HepG2 (cell line): ENCODE results near the gene PTBP2. TPM values are rescaled to one million over a fixed set of nuclear protein-coding genes. Genes with fewer than 3 reads are reported as not detected.

Experiments used
- ATAC-seq: fragments of 200-7000 bp; cut with Tn5 transposase; 3 replicates; pipeline ENCODE4 v1.9.1; 2020; ENCODE audit warnings: mild to moderate bottlenecking, moderate library complexity
- BruUV-seq: library from RNA; stranded (reverse); fragments of 400-500 nt; replicated peaks from 2 replicates; lab custom pipeline; 2021; lab: Mats Ljungman, UMichigan
- CTCF ChIA-PET: fragments of 300-600 bp; formaldehyde crosslinking; extraction: SDS; loops from one replicate; lab custom pipeline; 2021; ENCODE audit warnings: low total read pairs, inconsistent platforms, low intra/inter-chr PET ratio; lab: Yijun Ruan, JAX
- POLR2A ChIA-PET: fragments of 350-600 bp; sonication (Branson Sonifier 250); formaldehyde crosslinking; loops from one replicate; lab custom pipeline; 2020; ENCODE audit warnings: antibody characterized with exemption, inconsistent platforms; lab: Yijun Ruan, JAX
- DNase-seq: peaks from one replicate; pipeline ENCODE4 v3.0.0-alpha.2; 2015; ENCODE audit warnings: low spot score
- FAIRE-seq: peaks from 3 replicates; lab custom pipeline; 2011; peaks lifted over from hg19 to GRCh38; lab: Jason Lieb, UNC
- H2AFZ ChIP-seq: one replicate; pipeline ENCODE4 v1.6.1; 2011; ENCODE audit warnings: low read length, inconsistent platforms
- H3K27ac ChIP-seq: fragments of 300-600 bp; 3 replicates; pipeline ENCODE4 v1.8.0; 2011; ENCODE audit warnings: mixed run types, mild to moderate bottlenecking, mixed read lengths, low read length, inconsistent platforms; ENCODE audit not compliant: insufficient read depth; ENCODE audit errors: extremely low read length
- H3K27me3 ChIP-seq, 2 experiments: fragments of 200-600 bp in 1 of 2; 2 replicates in 1 of 2; 3 replicates in 1 of 2; pipeline versions ENCODE4 v1.6.0 to v1.8.0; 2011; ENCODE audit warnings: low read length in 2 of 2, mild to moderate bottlenecking in 2 of 2, moderate library complexity in 2 of 2, inconsistent platforms in 1 of 2; ENCODE audit not compliant: insufficient read depth in 2 of 2, control insufficient read depth in 1 of 2
- H3K36me3 ChIP-seq, 2 experiments: fragments of 200-600 bp in 1 of 2; replicated peaks in 1 of 2; 2 replicates in 1 of 2; 3 replicates in 1 of 2; pipeline versions ENCODE4 v1.5.1 to v1.8.0; 2011; ENCODE audit warnings: low read length in 2 of 2, inconsistent platforms in 1 of 2; ENCODE audit not compliant: insufficient read depth in 2 of 2, control insufficient read depth in 1 of 2
- H3K4me1 ChIP-seq: 2 replicates; pipeline ENCODE4 v1.5.1; 2012; ENCODE audit warnings: low read length, inconsistent platforms; ENCODE audit not compliant: insufficient read depth
- H3K4me2 ChIP-seq: 2 replicates; pipeline ENCODE4 v1.6.0; 2011; ENCODE audit warnings: low read depth, low read length, inconsistent platforms
- H3K4me3 ChIP-seq, 3 experiments: fragments of 200-600 bp in 1 of 3; sonication (generic), shearing (Covaris generic) in 1 of 3; replicated peaks in 1 of 3; 2 replicates each; pipeline ENCODE4 v1.5.1; 2011 to 2016; ENCODE audit warnings: low read length in 3 of 3, inconsistent platforms in 2 of 3, low read depth in 2 of 3, mild to moderate bottlenecking in 2 of 3, control low read depth in 1 of 3, mixed read lengths in 1 of 3; ENCODE audit not compliant: insufficient read depth in 1 of 3
- H3K79me2 ChIP-seq: one replicate; pipeline ENCODE4 v1.6.1; 2011; ENCODE audit warnings: low read length, inconsistent platforms; ENCODE audit not compliant: insufficient read depth
- H3K9ac ChIP-seq: 2 replicates; pipeline ENCODE4 v1.6.0; 2011; ENCODE audit warnings: mild to moderate bottlenecking, low read depth, low read length, inconsistent platforms; ENCODE audit not compliant: insufficient read depth
- H3K9me3 ChIP-seq: 2 replicates; pipeline ENCODE4 v1.5.1; 2012; ENCODE audit warnings: mild to moderate bottlenecking, low read length
- H4K20me1 ChIP-seq: 2 replicates; pipeline ENCODE4 v1.6.0; 2011; ENCODE audit warnings: inconsistent platforms, mild to moderate bottlenecking, low read length, moderate library complexity; ENCODE audit not compliant: insufficient read depth
- CBFB ChIP-seq: sonication (generic); formaldehyde crosslinking; IDR thresholded peaks from 2 replicates; pipeline ENCODE4 v1.4.0; 2020; ENCODE audit warnings: missing genetic modification reagents
- ETV5 ChIP-seq: IDR thresholded peaks from 2 replicates; pipeline ENCODE4 v1.6.1; 2018; ENCODE audit warnings: missing biosample characterization, missing genetic modification reagents, inconsistent platforms, borderline replicate concordance
- ETV6 ChIP-seq: sonication (generic); formaldehyde crosslinking; conservative IDR thresholded peaks from 2 replicates; pipeline ENCODE4 v1.4.0; 2020; ENCODE audit warnings: missing genetic modification reagents
- KDM1A ChIP-seq: IDR thresholded peaks from 2 replicates; pipeline ENCODE4 v1.6.1; 2016; ENCODE audit warnings: missing compliant biosample characterization
- PRPF4 ChIP-seq: fragments of 200-400 bp; formaldehyde crosslinking; IDR thresholded peaks from 2 replicates; pipeline ENCODE4 v1.6.1; 2016; ENCODE audit warnings: low read length, low read depth; ENCODE audit not compliant: poor library complexity, severe bottlenecking
- SMYD3 ChIP-seq: sonication (generic); formaldehyde crosslinking; IDR thresholded peaks from 2 replicates; pipeline ENCODE4 v1.8.1; 2023; ENCODE audit warnings: mild to moderate bottlenecking, missing genetic modification reagents
- ZNF570 ChIP-seq: sonication (generic); formaldehyde crosslinking; IDR thresholded peaks from 2 replicates; pipeline ENCODE4 v1.4.0; 2020; ENCODE audit warnings: mild to moderate bottlenecking, missing genetic modification reagents, borderline replicate concordance
- ZNF674 ChIP-seq: sonication (generic); formaldehyde crosslinking; IDR thresholded peaks from 2 replicates; pipeline ENCODE4 v1.5.0; 2020; ENCODE audit warnings: low read depth, mild to moderate bottlenecking, missing genetic modification reagents
- ZNF678 ChIP-seq: sonication (generic); formaldehyde crosslinking; IDR thresholded peaks from 2 replicates; pipeline ENCODE4 v1.4.0; 2020; ENCODE audit warnings: mild to moderate bottlenecking, missing genetic modification reagents
- WGBS: methylation state at CpG from one replicate; pipeline ENCODE4 v1.1.6; 2017; ENCODE audit warnings: low lambda C conversion rate; 5-methylcytosine and 5-hydroxymethylcytosine counted together
- in situ Hi-C: cut with HindIII; loops from 2 replicates; pipeline ENCODE4 v1.10.0; 2017; ENCODE audit warnings: low pct_unique_long_range_greater_than_20kb; ENCODE audit not compliant: extremely low pct_ligation_motif_present
- intact Hi-C: fragments of 100-400 bp; cut with micrococcal nuclease; formaldehyde crosslinking; loops from one replicate; pipeline ENCODE4 v1.10.0; 2022; ENCODE audit not compliant: unreplicated experiment
- polyA plus RNA-seq, 8 experiments: library from polyadenylated mRNA; depleted of rRNA in 3 of 8; stranded (reverse) in 7 of 8; unstranded in 1 of 8; fragments of >200 nt; fragmentation: Illumina TruSeq in 4 of 8; extraction: Trizol in 4 of 8; gene quantifications; 2 replicates each; pipeline versions ENCODE4 v1.2.1 to v1.2.3, GENCODE V29; 2011 to 2016; ENCODE audit warnings: low read depth in 4 of 8, missing spikeins in 1 of 8, mixed read lengths in 1 of 8; ENCODE audit not compliant: insufficient read depth in 1 of 8
- total RNA-seq, 5 experiments: library from RNA; depleted of rRNA; stranded (reverse); fragments of >200 nt; fragmentation: Illumina TruSeq; extraction: Trizol; gene quantifications; 2 replicates each; pipeline ENCODE4 v1.2.3, GENCODE V29; 2016; ENCODE audit warnings: low read depth in 1 of 5
- TF ChIP-seq, protein P1 (sequence below): sonication (generic); formaldehyde crosslinking; IDR thresholded peaks from 2 replicates; pipeline ENCODE4 v1.5.0; 2020; ENCODE audit warnings: mild to moderate bottlenecking, missing genetic modification reagents, moderate library complexity
- TF ChIP-seq, protein P2 (sequence below): sonication (generic); formaldehyde crosslinking; IDR thresholded peaks from 2 replicates; pipeline ENCODE4 v1.5.1; 2020; ENCODE audit warnings: mild to moderate bottlenecking, missing genetic modification reagents, moderate library complexity
- TF ChIP-seq, protein P3 (sequence below): sonication (generic); formaldehyde crosslinking; IDR thresholded peaks from 2 replicates; pipeline ENCODE4 v1.8.1; 2023; ENCODE audit warnings: mild to moderate bottlenecking, missing genetic modification reagents
- TF ChIP-seq, protein P4 (sequence below): sonication (generic); formaldehyde crosslinking; IDR thresholded peaks from 2 replicates; pipeline ENCODE4 v1.4.0; 2020; ENCODE audit warnings: missing genetic modification reagents, borderline replicate concordance
- TF ChIP-seq, protein P5 (sequence below): sonication (generic); formaldehyde crosslinking; IDR thresholded peaks from 2 replicates; pipeline ENCODE4 v1.5.0; 2020; ENCODE audit warnings: missing genetic modification reagents
- TF ChIP-seq, protein P6 (sequence below): sonication (generic); formaldehyde crosslinking; IDR thresholded peaks from 2 replicates; pipeline ENCODE4 v1.4.0; 2020; ENCODE audit warnings: mild to moderate bottlenecking, low read depth, missing genetic modification reagents

PTBP2 gene
- total and polyA plus RNA-seq, 2 of the 13 experiments (the other 11 are each of a cell fraction or from before 2014, with no cell fraction given): 10.5 to 14.1 TPM

DNA sequence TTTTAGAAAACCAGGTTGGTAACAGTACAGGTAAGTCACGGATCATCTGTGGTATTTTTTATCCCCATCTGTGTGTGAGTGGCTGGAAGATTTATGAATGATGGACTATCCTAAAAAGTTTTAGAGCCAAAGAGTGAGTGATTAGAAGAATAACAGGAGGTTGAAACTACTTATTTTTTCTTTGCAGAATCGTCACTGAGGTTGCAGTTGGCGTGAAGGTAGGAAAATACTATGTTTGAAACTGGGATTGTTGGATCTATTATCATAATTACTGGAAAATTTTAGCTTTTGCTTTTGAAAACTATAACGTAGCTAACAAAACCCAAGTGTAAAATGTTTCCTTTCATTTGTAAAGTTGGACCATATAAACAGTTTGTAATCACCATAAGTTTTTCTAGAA lies 1.8 kb downstream of the PTBP2 start:
- peaks cover 47% of the 10 kb centered on the region for H3K4me1 ChIP-seq
- H4K20me1 ChIP-seq: peaks cover 11% of the 10 kb centered on the region
- in situ Hi-C loops (loop anchor here (5.0 kb wide), 1 partner anchor 84 kb away; no protein-coding TSS in a partner anchor), intact Hi-C loops (loop anchor here (10.0 kb wide), 1 partner anchor 51 kb away; no protein-coding TSS in a partner anchor)
- peaks cover 56% of the 10 kb centered on the region for H3K79me2 ChIP-seq
- peak overlapping the region; percentile 89 to 94 (median 93); a peak in 5 of 6 replicates for H3K4me3 ChIP-seq
- DNase-seq (no peak), ATAC-seq (no peak), FAIRE-seq (no peak)
- no TSS peak for BruUV-seq
- ChIA-PET CTCF (no interaction called here), POLR2A (no interaction called here)
- peaks cover 0 to 7% of the 10 kb centered on the region in 2 experiments; a peak in 3 of 5 replicates for H3K36me3 ChIP-seq
- no peaks in the 10 kb centered on the region for H3K9me3 ChIP-seq
- peak overlapping the region; percentile 87 for H3K9ac ChIP-seq
- no peak overlapping the region for H2AFZ ChIP-seq
- peak overlapping the region; percentile 98 for H3K4me2 ChIP-seq
- peak overlapping the region; percentile 86 for H3K27ac ChIP-seq
- no peaks in the 10 kb centered on the region for H3K27me3 ChIP-seq
- WGBS: 76% methylated on average over 4 of the region's 4 CpGs
- TF ChIP-seq CBFB (CRISPR knock-in tag) (no peak), ZNF570 (CRISPR knock-in tag) (no peak), SMYD3 (CRISPR knock-in tag) (no peak), ZNF674 (CRISPR knock-in tag) (no peak), PRPF4 (no peak), KDM1A (CRISPR knock-in tag) (no peak), ETV5 (no peak), ZNF678 (CRISPR knock-in tag) (no peak), ETV6 (CRISPR knock-in tag) (no peak)
- TF ChIP-seq, protein P1, sequence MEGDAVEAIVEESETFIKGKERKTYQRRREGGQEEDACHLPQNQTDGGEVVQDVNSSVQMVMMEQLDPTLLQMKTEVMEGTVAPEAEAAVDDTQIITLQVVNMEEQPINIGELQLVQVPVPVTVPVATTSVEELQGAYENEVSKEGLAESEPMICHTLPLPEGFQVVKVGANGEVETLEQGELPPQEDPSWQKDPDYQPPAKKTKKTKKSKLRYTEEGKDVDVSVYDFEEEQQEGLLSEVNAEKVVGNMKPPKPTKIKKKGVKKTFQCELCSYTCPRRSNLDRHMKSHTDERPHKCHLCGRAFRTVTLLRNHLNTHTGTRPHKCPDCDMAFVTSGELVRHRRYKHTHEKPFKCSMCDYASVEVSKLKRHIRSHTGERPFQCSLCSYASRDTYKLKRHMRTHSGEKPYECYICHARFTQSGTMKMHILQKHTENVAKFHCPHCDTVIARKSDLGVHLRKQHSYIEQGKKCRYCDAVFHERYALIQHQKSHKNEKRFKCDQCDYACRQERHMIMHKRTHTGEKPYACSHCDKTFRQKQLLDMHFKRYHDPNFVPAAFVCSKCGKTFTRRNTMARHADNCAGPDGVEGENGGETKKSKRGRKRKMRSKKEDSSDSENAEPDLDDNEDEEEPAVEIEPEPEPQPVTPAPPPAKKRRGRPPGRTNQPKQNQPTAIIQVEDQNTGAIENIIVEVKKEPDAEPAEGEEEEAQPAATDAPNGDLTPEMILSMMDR: no peak
- TF ChIP-seq, protein P2, sequence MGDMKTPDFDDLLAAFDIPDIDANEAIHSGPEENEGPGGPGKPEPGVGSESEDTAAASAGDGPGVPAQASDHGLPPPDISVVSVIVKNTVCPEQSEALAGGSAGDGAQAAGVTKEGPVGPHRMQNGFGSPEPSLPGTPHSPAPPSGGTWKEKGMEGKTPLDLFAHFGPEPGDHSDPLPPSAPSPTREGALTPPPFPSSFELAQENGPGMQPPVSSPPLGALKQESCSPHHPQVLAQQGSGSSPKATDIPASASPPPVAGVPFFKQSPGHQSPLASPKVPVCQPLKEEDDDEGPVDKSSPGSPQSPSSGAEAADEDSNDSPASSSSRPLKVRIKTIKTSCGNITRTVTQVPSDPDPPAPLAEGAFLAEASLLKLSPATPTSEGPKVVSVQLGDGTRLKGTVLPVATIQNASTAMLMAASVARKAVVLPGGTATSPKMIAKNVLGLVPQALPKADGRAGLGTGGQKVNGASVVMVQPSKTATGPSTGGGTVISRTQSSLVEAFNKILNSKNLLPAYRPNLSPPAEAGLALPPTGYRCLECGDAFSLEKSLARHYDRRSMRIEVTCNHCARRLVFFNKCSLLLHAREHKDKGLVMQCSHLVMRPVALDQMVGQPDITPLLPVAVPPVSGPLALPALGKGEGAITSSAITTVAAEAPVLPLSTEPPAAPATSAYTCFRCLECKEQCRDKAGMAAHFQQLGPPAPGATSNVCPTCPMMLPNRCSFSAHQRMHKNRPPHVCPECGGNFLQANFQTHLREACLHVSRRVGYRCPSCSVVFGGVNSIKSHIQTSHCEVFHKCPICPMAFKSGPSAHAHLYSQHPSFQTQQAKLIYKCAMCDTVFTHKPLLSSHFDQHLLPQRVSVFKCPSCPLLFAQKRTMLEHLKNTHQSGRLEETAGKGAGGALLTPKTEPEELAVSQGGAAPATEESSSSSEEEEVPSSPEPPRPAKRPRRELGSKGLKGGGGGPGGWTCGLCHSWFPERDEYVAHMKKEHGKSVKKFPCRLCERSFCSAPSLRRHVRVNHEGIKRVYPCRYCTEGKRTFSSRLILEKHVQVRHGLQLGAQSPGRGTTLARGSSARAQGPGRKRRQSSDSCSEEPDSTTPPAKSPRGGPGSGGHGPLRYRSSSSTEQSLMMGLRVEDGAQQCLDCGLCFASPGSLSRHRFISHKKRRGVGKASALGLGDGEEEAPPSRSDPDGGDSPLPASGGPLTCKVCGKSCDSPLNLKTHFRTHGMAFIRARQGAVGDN: no peak
- TF ChIP-seq, protein P3, sequence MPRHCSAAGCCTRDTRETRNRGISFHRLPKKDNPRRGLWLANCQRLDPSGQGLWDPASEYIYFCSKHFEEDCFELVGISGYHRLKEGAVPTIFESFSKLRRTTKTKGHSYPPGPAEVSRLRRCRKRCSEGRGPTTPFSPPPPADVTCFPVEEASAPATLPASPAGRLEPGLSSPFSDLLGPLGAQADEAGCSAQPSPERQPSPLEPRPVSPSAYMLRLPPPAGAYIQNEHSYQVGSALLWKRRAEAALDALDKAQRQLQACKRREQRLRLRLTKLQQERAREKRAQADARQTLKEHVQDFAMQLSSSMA (CRISPR knock-in tag): no peak
- TF ChIP-seq, protein P4, sequence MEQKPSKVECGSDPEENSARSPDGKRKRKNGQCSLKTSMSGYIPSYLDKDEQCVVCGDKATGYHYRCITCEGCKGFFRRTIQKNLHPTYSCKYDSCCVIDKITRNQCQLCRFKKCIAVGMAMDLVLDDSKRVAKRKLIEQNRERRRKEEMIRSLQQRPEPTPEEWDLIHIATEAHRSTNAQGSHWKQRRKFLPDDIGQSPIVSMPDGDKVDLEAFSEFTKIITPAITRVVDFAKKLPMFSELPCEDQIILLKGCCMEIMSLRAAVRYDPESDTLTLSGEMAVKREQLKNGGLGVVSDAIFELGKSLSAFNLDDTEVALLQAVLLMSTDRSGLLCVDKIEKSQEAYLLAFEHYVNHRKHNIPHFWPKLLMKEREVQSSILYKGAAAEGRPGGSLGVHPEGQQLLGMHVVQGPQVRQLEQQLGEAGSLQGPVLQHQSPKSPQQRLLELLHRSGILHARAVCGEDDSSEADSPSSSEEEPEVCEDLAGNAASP (CRISPR knock-in tag): no peak
- TF ChIP-seq, protein P5, sequence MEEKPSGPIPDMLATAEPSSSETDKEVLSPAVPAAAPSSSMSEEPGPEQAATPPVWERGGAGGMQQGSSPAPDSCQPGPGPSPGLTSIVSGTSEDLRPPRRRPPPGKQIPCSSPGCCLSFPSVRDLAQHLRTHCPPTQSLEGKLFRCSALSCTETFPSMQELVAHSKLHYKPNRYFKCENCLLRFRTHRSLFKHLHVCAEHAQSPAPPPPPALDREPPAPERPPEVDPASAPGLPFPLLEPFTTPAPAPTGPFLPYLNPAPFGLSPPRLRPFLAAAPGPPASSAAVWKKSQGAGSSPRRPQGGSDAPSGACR (CRISPR knock-in tag): no peak
- TF ChIP-seq, protein P6, sequence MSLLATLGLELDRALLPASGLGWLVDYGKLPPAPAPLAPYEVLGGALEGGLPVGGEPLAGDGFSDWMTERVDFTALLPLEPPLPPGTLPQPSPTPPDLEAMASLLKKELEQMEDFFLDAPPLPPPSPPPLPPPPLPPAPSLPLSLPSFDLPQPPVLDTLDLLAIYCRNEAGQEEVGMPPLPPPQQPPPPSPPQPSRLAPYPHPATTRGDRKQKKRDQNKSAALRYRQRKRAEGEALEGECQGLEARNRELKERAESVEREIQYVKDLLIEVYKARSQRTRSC (CRISPR knock-in tag): no peak
